ENCODE measurements around the gene MATK. TPM values are rescaled to one million over a fixed set of nuclear protein-coding genes. Genes with fewer than 3 reads are reported as not detected.
"Not testable (repeated sequence)": the region's sequence is repeated elsewhere in the genome, so short reads cannot be mapped to it uniquely, and the experiment has no call there.

The MATK gene
- 2.7 TPM for polyA plus RNA-seq (ENCODE audit: insufficient read length)

DNA sequence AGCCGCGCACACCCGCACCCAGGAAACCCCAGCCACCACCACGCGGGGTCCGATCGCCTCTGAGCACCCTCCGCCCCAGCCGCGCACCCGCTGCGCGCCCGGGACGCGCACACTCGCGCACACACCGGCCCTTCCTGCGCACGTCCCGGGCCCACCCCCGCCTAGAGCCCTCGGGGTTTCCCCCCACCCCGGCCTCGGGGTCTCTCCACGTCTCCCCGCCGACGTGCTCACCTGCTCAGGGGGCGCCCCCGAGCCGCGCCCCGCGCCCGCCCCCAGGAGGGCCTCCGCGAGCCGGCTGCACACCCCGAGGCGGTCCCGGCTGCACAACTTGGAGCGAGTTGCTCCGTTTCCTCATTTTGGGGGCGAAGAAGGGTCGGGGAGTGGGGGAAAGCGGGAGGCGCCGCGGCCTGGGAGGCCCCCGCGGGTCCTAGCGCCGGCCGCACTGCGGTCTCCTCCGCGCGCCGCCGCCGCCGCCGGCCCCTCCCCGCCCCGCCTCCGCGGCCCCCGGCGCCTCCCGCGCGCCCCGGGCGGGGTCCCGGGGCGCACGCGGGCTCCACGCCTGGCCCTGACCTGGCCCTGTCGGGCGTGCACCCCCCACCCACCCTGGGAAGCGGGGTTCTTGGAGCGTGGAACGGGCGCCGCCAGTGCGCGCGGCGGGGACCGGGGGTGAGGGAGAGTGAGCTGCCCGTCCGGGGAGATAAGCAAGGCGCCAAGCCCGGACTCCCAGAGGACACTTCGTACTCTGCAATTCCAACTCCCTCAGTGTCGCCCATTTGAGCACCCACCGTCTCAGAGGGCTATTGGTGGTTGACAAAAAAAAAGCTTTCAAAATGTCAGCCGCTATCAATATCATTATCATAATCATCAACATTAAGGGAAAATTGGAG lies at the start of gene MATK:
Gene MATK (minus strand): TSS at position 444 of the 887 bp plus-strand sequence. CDS start 1,246 bp downstream, outside the sequence.
- no peak for DNase-seq

DNA sequence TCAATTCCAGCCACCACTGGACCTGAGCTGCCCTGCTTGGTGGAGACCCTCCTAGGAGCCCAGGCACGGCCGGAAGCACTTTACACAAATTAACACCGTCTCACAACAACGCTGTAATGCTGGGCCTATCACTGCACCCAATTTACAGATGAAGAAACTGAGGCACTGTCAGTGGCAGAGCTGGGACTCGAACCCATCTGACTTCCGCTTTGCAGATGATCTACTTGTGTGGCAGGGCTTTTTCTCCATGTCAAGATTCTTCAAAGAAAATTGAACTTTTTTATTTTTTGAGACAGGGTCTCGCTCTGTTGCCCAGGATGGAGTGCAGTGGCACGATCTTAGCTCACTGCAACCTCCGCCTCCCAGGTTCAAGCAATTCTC lies 48.9 kb upstream of the MATK start:
- DNase-seq, result no peak

- DNase-seq, result no peak
Observed at GRCh38 chr19:3834349-3835054, 48.3 kb upstream of the MATK start.

DNA sequence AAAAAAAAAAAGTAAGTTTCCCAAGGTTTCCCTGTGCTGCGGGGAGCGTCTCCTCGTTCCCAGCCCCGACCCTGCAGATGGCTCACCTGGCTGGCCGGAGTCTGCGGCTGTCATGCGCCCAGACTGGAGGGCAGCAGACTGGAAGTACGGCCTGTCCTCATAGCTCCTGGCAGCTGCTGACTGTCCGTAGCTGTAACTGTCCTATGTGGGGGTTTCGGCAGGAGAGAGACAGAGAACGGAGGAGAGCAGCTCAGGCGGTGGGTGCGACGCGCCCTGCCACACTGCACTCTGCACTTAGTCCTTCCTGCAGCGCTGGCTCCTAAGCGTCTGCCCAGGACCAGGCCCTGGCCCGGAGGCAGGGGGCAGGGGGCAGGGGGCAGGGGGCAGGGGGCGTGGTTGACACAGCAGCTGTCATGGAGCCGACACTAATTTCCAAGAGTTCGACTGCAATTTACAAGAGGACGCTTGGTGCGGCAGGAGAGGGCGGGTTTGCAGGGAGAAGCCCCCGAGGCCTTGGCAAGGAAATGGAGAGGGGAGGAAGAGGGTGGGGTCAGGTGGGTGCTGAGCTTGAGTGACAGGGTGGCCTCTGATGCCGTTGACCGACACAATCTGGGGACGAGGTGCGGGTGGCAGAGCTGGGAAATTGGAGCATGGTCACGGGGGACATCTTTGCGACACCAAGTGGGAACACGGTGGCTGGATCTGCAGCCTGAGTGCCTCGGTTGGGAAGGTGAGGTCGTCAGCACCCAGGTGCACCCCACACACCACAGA lies 47.6 kb upstream of the MATK start:
- DNase-seq, result no peak

GRCh38 chr19:3832001-3832400 lies 45.8 kb upstream of the MATK start:
- no peak for DNase-seq

GRCh38 chr19:3831601-3832000 lies 45.4 kb upstream of the MATK start:
- no peak for DNase-seq

GRCh38 chr19:3830621-3831589 lies 44.7 kb upstream of the MATK start:
- DNase-seq, result no peak

DNA sequence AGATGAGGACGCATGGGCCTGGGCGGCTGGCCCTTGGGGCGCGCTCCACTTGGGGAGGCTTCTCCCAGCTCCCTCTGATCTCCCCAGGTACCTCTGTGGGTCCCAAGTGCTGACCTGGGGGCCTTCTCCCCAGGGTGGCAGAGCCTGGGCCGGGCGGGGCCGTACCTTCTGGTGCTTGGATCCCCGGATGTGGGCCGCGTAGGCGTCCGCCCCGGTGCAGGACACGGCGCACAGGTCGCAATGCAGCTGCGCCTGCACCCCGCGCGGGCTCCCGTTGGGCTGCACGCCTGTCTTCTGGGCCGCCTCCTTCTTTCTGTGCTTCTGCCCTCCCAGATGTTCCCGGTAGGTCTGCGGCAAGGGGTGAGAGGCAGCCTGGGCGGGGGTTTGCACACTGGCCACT lies 41.1 kb upstream of the MATK start:
- no peak for DNase-seq

GRCh38 chr19:3826163-3826562 lies 40.0 kb upstream of the MATK start:
- DNase-seq, result no peak

GRCh38 chr19:3825286-3825956 lies 39.2 kb upstream of the MATK start:
- no peak for DNase-seq

DNA sequence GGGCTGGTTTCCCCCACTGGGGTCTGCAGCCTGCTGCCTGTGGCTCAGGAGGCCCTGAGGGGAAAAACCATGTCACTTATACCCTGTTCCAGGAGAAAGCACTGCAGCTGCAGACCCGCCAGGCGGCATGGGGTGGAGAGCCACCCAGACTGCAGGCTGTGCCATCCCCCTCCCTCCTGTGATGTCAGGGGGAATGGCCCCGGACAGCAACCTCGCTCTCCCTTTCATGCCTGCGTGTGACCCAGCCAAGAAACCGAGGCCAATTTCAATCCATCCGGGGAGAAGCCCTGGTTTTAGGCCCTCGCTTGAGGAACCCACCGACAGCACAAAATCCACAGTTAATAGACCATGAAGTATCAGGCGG lies 37.2 kb upstream of the MATK start:
- no peak for DNase-seq

GRCh38 chr19:3822683-3823349 lies 36.6 kb upstream of the MATK start:
- no peak for DNase-seq

DNA sequence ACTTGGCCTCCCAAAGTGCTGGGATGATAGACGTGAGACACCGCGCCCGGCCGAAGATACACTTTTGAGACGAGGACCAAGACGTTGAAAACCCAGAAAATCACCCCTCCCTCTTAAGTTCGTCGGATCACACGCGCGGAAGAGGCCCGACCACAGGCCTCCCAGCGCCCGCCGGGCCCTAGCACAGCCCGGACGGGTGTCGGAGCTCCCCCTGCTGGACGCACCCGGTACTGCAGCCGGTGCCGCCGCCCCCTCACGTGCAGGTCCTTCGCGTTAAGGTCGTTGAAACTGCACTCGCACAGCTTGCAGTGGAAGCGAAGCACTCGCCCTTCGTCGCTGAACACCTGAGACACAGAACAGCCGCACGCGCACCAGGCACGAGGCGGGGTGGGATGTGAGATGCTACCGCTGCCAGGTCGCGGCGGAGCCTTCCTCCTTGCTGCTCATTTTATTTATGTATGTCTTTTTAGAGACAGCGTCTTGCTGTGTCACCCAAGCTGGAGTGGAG lies 35.7 kb upstream of the MATK start:
- peak; percentile 48 for DNase-seq

- DNase-seq, result no peak
Observed at GRCh38 chr19:3821156-3821555, 35.0 kb upstream of the MATK start.

GRCh38 chr19:3819989-3820388 lies 33.8 kb upstream of the MATK start:
- DNase-seq, result no peak

- DNase-seq, result no peak
Observed at GRCh38 chr19:3818918-3819317, 32.7 kb upstream of the MATK start.

DNA sequence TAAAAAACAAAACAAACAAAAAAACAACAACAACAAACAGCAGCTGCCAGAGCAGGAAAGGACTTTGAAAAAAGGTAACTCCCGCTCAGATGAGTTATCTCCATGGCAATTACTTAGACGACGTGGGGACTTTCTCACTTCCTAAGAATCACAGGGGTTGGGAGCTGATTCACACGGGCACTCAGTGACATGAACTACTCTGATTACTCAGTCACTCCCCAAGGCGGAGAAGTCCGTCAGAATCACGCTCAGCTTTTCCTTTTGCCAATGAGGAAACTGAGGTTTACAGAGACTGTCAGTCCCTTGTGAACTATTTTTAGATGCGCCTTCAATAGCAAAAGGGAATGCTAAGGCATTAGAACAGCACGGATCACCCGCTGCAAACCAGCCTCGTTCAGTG lies 32.3 kb upstream of the MATK start:
- no peak for DNase-seq

DNA sequence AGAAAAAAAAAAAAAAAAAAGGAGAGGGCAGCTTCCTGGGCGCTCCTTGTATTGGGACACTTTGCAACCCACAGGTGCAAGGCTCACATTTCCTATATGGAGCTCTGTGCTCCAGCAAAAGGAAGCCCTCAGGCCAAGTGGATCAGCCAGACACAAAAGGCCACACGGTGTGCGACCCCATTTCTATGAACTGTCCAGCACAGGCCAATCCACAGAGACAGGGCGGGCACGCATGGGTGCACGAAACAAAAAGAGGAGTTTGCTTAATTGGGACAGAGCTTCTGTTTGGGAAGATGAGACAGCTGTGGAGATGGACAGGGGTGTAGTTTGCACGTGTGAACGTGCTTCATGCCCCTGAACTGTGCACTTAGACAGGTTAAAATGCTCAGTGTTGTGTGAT lies 31.6 kb upstream of the MATK start:
- no peak for DNase-seq

DNA sequence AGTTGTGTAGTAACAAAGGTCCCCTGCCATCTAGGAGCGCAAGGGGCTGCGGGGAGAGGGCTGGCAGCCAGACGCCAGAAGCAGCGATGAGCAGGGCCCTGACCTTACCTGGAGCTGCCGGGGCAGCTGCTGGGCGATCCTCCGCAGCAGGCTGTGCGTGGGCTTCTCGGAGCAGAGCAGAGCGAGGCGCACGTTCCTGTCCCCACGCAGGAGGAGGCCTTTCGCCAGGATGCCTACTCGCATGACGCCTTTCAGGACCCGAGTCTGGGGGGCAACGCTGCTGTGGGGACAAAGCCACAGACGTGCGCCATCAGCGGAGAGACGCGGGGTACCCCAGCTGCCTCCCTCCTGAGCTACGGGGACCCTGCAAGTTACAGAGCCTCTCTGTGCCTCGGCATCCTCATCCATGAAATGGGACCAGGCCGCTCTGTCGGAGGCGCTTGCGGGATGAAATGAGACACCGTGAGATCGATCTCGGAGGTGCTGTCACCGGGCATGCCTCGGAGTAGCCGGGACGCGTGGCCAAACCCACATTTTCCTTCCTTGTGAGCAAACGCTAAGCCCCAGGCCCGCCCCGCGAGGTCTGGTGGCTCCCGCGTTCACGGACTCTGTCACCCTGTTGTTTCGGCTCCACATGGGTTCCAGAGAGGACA lies 30.5 kb upstream of the MATK start:
- DNase-seq, result no peak

- not testable (repeated sequence) for DNase-seq
Observed at GRCh38 chr19:3816148-3816547, 30.0 kb upstream of the MATK start.
